ENCODE results near the gene CELF6. TPM values are rescaled to one million over a fixed set of nuclear protein-coding genes. Genes with fewer than 3 reads are reported as not detected.
A peak's percentile ranks its signal among the peaks of the same experiment; 100 is the strongest.

Gene CELF6
- total RNA-seq, 1 experiment from 2014 or later: not detected

GRCh38 chr15:72285927-72286516 lies 33.9 kb downstream of the CELF6 start:
- Histone ChIP-seq H3K4me1 (replicated peaks; ENCODE audit: insufficient read depth) (no peaks in the 10 kb centered on the region), H3K79me2 (ENCODE audit: low read depth) (no peaks in the 10 kb centered on the region), H3K36me3 (ENCODE audit: low read depth) (no peaks in the 10 kb centered on the region), H3F3A (ENCODE audit: insufficient read depth, low read depth) (no peaks in the 10 kb centered on the region), H3K27me3 (ENCODE audit: insufficient read depth, low read depth) (no peaks in the 10 kb centered on the region), H3K27ac (no peak overlapping the region), H2AFZ (no peak overlapping the region), H3K4me2 (no peak overlapping the region), H3K9me3 (ENCODE audit: insufficient read depth, low read depth) (no peaks in the 10 kb centered on the region), H3K4me3 (no peak overlapping the region), H4K20me1 (ENCODE audit: insufficient read depth) (no peaks in the 10 kb centered on the region), H3K9me2 (ENCODE audit: insufficient read depth) (no peaks in the 10 kb centered on the region)
- no TSS peak for BruUV-seq (replicated peaks)
- ChIA-PET CTCF (no interaction called here), POLR2A (ENCODE audit: unreplicated experiment) (no interaction called here)
- TF ChIP-seq EZH2 (IDR thresholded peaks at IDR 0.05; ENCODE audit: low read depth): no peak
- peak; percentile 53 for TF ChIP-seq CTCF (conservative IDR thresholded peaks at IDR 0.05)
- intact Hi-C loops (cut with micrococcal nuclease; ENCODE audit: unreplicated experiment): no loop called here
- peak in 1 of 2 experiments; percentile 33 for DNase-seq

GRCh38 chr15:72285402-72285801 lies 34.6 kb downstream of the CELF6 start:
- Histone ChIP-seq H3K9me3 (ENCODE audit: insufficient read depth, low read depth) (no peaks in the 10 kb centered on the region), H3K4me1 (replicated peaks; ENCODE audit: insufficient read depth) (no peaks in the 10 kb centered on the region), H3K27ac (no peak overlapping the region), H3K79me2 (ENCODE audit: low read depth) (no peaks in the 10 kb centered on the region), H3K4me2 (no peak overlapping the region), H2AFZ (no peak overlapping the region), H3F3A (ENCODE audit: insufficient read depth, low read depth) (no peaks in the 10 kb centered on the region), H3K9me2 (ENCODE audit: insufficient read depth) (no peaks in the 10 kb centered on the region), H3K36me3 (ENCODE audit: low read depth) (no peaks in the 10 kb centered on the region), H3K27me3 (ENCODE audit: insufficient read depth, low read depth) (no peaks in the 10 kb centered on the region), H3K4me3 (no peak overlapping the region), H4K20me1 (ENCODE audit: insufficient read depth) (no peaks in the 10 kb centered on the region)
- intact Hi-C loops (cut with micrococcal nuclease; ENCODE audit: unreplicated experiment): no loop called here
- DNase-seq: no peak
- TF ChIP-seq EZH2 (IDR thresholded peaks at IDR 0.05; ENCODE audit: low read depth) (no peak), CTCF (conservative IDR thresholded peaks at IDR 0.05) (no peak)
- ChIA-PET POLR2A (ENCODE audit: unreplicated experiment) (no interaction called here), CTCF (no interaction called here)
- BruUV-seq (replicated peaks): no TSS peak

DNA sequence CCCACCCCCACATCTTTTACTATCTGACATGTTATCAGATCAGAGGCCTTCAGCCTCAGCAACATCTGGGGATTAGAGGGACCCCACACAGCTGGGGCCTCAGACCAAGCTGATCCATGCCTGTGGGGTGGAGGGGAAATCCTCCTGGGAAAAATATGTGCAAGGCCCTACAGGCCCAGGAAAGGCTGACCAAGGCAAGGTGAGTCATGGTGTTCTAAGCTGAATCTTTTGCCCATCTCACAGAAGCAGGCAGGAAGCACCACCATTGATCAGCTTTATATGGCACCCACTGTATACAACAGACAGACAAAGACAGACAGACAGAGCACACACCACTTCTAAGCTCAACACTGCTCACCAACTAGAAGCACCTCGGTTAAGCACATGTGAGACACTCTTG lies 35.2 kb downstream of the CELF6 start:
- no TSS peak for BruUV-seq (replicated peaks)
- POLR2A ChIA-PET (ENCODE audit: unreplicated experiment): interaction anchor here (0.7 kb wide), 1 partner anchor 77 kb away, joined by 7 read pairs; no protein-coding TSS in a partner anchor
- DNase-seq: no peak
- Histone ChIP-seq H3K27ac (no peak overlapping the region), H3K4me3 (no peak overlapping the region), H3K27me3 (ENCODE audit: insufficient read depth, low read depth) (no peaks in the 10 kb centered on the region), H3K79me2 (ENCODE audit: low read depth) (no peaks in the 10 kb centered on the region), H4K20me1 (ENCODE audit: insufficient read depth) (no peaks in the 10 kb centered on the region), H3K4me1 (replicated peaks; ENCODE audit: insufficient read depth) (no peaks in the 10 kb centered on the region), H3K36me3 (ENCODE audit: low read depth) (no peaks in the 10 kb centered on the region), H3K4me2 (no peak overlapping the region), H3F3A (ENCODE audit: insufficient read depth, low read depth) (no peaks in the 10 kb centered on the region), H3K9me2 (ENCODE audit: insufficient read depth) (no peaks in the 10 kb centered on the region), H2AFZ (no peak overlapping the region), H3K9me3 (ENCODE audit: insufficient read depth, low read depth) (no peaks in the 10 kb centered on the region)
- intact Hi-C loops (cut with micrococcal nuclease; ENCODE audit: unreplicated experiment): no loop called here
- CTCF ChIA-PET: no interaction called here
- TF ChIP-seq EZH2 (IDR thresholded peaks at IDR 0.05; ENCODE audit: low read depth): no peak
- no peak for TF ChIP-seq CTCF (conservative IDR thresholded peaks at IDR 0.05)

Data from PC-9 (cell line).